ENCODE results near the gene TNPO1.

The TNPO1 gene

GRCh38 chr5:72855821-72856220 is 39.4 kb downstream of the TNPO1 start:
- Mint-ChIP-seq H3K4me3 (no peak overlapping the region), H3K36me3 (ENCODE audit: low read depth) (peaks cover 72% of the 10 kb centered on the region), H3K27ac (no peak overlapping the region), H3K9me3 (no peaks in the 10 kb centered on the region), H3K27me3 (ENCODE audit: low read depth) (no peaks in the 10 kb centered on the region), H3K4me1 (peaks cover 29% of the 10 kb centered on the region)
- TF ChIP-seq CTCF (IDR thresholded peaks at IDR 0.05; ENCODE audit: unreplicated experiment in 3 of 3), result no peak

GRCh38 chr5:72857396-72857795 is 40.9 kb downstream of the TNPO1 start:
- no peaks in the 10 kb centered on the region for H3K27me3 Mint-ChIP-seq (ENCODE audit: low read depth)
- no peaks in the 10 kb centered on the region for H3K9me3 Mint-ChIP-seq
- H3K36me3 Mint-ChIP-seq (ENCODE audit: low read depth), result peaks cover 82% of the 10 kb centered on the region
- peaks cover 25% of the 10 kb centered on the region for H3K4me1 Mint-ChIP-seq
- peak overlapping the region in 1 of 3 experiments; percentile 20 for H3K27ac Mint-ChIP-seq
- no peak overlapping the region for H3K4me3 Mint-ChIP-seq
- TF ChIP-seq CTCF (IDR thresholded peaks at IDR 0.05; ENCODE audit: unreplicated experiment in 3 of 3), result no peak

- Mint-ChIP-seq H3K9me3 (no peaks in the 10 kb centered on the region), H3K4me1 (peaks cover 12% of the 10 kb centered on the region), H3K27me3 (ENCODE audit: low read depth) (no peaks in the 10 kb centered on the region), H3K4me3 (no peak overlapping the region), H3K36me3 (ENCODE audit: low read depth) (peaks cover 74% of the 10 kb centered on the region), H3K27ac (no peak overlapping the region)
- no peak for TF ChIP-seq CTCF (IDR thresholded peaks at IDR 0.05; ENCODE audit: unreplicated experiment in 3 of 3)
These were observed 42.7 kb downstream of the TNPO1 start for GRCh38 chr5:72859127-72859526.

- peaks cover 72% of the 10 kb centered on the region for H3K36me3 Mint-ChIP-seq (ENCODE audit: low read depth)
- TF ChIP-seq CTCF (IDR thresholded peaks at IDR 0.05; ENCODE audit: unreplicated experiment in 3 of 3), result no peak
- no peaks in the 10 kb centered on the region for H3K9me3 Mint-ChIP-seq
- H3K4me3 Mint-ChIP-seq, result no peak overlapping the region
- H3K27me3 Mint-ChIP-seq (ENCODE audit: low read depth), result no peaks in the 10 kb centered on the region
- H3K4me1 Mint-ChIP-seq, result peaks cover 7% of the 10 kb centered on the region
- H3K27ac Mint-ChIP-seq, result no peak overlapping the region
These were observed 44.0 kb downstream of the TNPO1 start for GRCh38 chr5:72860499-72860898.

- H3K4me3 Mint-ChIP-seq, result no peak overlapping the region
- no peaks in the 10 kb centered on the region for H3K4me1 Mint-ChIP-seq
- peaks cover 70% of the 10 kb centered on the region for H3K36me3 Mint-ChIP-seq (ENCODE audit: low read depth)
- no peaks in the 10 kb centered on the region for H3K27me3 Mint-ChIP-seq (ENCODE audit: low read depth)
- no peaks in the 10 kb centered on the region for H3K9me3 Mint-ChIP-seq
- no peak for TF ChIP-seq CTCF (IDR thresholded peaks at IDR 0.05; ENCODE audit: unreplicated experiment in 3 of 3)
- no peak overlapping the region for H3K27ac Mint-ChIP-seq
These were observed 55.0 kb downstream of the TNPO1 start for GRCh38 chr5:72871366-72872024.

- no peaks in the 10 kb centered on the region for H3K27me3 Mint-ChIP-seq (ENCODE audit: low read depth)
- no peak overlapping the region for H3K4me3 Mint-ChIP-seq
- peaks cover 74% of the 10 kb centered on the region for H3K36me3 Mint-ChIP-seq (ENCODE audit: low read depth)
- no peak overlapping the region for H3K27ac Mint-ChIP-seq
- no peak for TF ChIP-seq CTCF (IDR thresholded peaks at IDR 0.05; ENCODE audit: unreplicated experiment in 3 of 3)
- no peaks in the 10 kb centered on the region for H3K4me1 Mint-ChIP-seq
- H3K9me3 Mint-ChIP-seq, result no peaks in the 10 kb centered on the region
These were observed 62.4 kb downstream of the TNPO1 start for GRCh38 chr5:72878854-72879253.

Measured in nephron (organoid).